NCI-H1105 treated with DMSO at 0.1 percent for 48 hours (cell line): ENCODE measurements around the gene CYP3A4.
"Not testable (repeated sequence)": the region's sequence is repeated elsewhere in the genome, so short reads cannot be mapped to it uniquely, and the experiment has no call there.

Experiments
- DNase-seq: peaks from one replicate; lab custom pipeline; 2025; lab: John Stamatoyannopoulos, UW

The CYP3A4 gene

GRCh38 chr7:99792967-99793366 lies 9.0 kb upstream of the CYP3A4 start:
- no peak for DNase-seq

- no peak for DNase-seq
Observed at GRCh38 chr7:99791667-99792369, 7.8 kb upstream of the CYP3A4 start.

- DNase-seq = no peak
Observed at GRCh38 chr7:99791021-99791420, 7.0 kb upstream of the CYP3A4 start.

GRCh38 chr7:99790407-99790806 lies 6.4 kb upstream of the CYP3A4 start:
- DNase-seq = no peak

GRCh38 chr7:99789441-99790070 lies 5.6 kb upstream of the CYP3A4 start:
- no peak for DNase-seq

GRCh38 chr7:99788554-99788953 lies 4.6 kb upstream of the CYP3A4 start:
- no peak for DNase-seq

- DNase-seq = no peak
Observed at GRCh38 chr7:99786726-99787335, 2.8 kb upstream of the CYP3A4 start.

- not testable (repeated sequence) for DNase-seq
Observed at GRCh38 chr7:99785654-99786053, 1.7 kb upstream of the CYP3A4 start.

- DNase-seq = no peak
Observed at GRCh38 chr7:99782012-99782953, 1.7 kb downstream of the CYP3A4 start.

GRCh38 chr7:99780588-99780987 lies 3.4 kb downstream of the CYP3A4 start:
- no peak for DNase-seq

- DNase-seq = no peak
Observed at GRCh38 chr7:99779949-99780348, 4.0 kb downstream of the CYP3A4 start.

- no peak for DNase-seq
Observed at GRCh38 chr7:99778880-99779279, 5.1 kb downstream of the CYP3A4 start.

GRCh38 chr7:99773395-99773794 lies 10.6 kb downstream of the CYP3A4 start:
- not testable (repeated sequence) for DNase-seq

GRCh38 chr7:99772565-99772964 lies 11.4 kb downstream of the CYP3A4 start:
- no peak for DNase-seq

GRCh38 chr7:99769494-99769893 lies 14.5 kb downstream of the CYP3A4 start:
- not testable (repeated sequence) for DNase-seq

GRCh38 chr7:99768471-99768870 lies 15.5 kb downstream of the CYP3A4 start:
- DNase-seq = no peak

GRCh38 chr7:99767662-99768061 lies 16.3 kb downstream of the CYP3A4 start:
- DNase-seq = no peak

- no peak for DNase-seq
Observed at GRCh38 chr7:99766484-99767099, 17.4 kb downstream of the CYP3A4 start.

GRCh38 chr7:99764478-99764877 lies 19.5 kb downstream of the CYP3A4 start:
- DNase-seq = no peak

- DNase-seq = no peak
Observed at GRCh38 chr7:99762680-99763327, 21.2 kb downstream of the CYP3A4 start.

GRCh38 chr7:99755085-99755484 lies 28.9 kb downstream of the CYP3A4 start:
- DNase-seq = no peak
